Measurements from ENCODE around the gene RABEP2.

DNA sequence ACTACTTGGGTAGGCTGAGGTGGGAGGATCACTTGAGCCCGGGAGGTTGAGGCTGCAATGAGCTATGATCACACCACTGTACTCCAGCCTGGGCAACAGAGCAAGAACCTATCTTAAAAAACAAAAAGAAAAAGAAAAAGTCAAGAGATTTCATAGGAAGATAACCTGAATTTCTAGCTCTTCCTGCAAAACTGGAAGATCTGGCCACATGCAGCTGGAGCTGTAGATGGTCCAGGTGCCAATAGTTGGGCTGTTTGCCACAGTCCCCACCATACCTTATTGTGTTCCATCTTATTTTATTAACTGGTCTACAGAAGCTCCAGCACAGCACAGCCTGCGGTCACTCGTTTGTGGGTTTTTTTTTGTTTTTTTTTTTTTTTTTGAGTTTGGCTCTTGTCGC lies 31.7 kb downstream of the RABEP2 start:
- TF ChIP-seq, protein P1, sequence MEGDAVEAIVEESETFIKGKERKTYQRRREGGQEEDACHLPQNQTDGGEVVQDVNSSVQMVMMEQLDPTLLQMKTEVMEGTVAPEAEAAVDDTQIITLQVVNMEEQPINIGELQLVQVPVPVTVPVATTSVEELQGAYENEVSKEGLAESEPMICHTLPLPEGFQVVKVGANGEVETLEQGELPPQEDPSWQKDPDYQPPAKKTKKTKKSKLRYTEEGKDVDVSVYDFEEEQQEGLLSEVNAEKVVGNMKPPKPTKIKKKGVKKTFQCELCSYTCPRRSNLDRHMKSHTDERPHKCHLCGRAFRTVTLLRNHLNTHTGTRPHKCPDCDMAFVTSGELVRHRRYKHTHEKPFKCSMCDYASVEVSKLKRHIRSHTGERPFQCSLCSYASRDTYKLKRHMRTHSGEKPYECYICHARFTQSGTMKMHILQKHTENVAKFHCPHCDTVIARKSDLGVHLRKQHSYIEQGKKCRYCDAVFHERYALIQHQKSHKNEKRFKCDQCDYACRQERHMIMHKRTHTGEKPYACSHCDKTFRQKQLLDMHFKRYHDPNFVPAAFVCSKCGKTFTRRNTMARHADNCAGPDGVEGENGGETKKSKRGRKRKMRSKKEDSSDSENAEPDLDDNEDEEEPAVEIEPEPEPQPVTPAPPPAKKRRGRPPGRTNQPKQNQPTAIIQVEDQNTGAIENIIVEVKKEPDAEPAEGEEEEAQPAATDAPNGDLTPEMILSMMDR (optimal IDR thresholded peaks at IDR 0.05 in 1 of 3, IDR thresholded peaks at IDR 0.05 in 1 of 3, conservative IDR thresholded peaks at IDR 0.05 in 1 of 3; ENCODE audit: extremely low read depth in 1 of 3, insufficient read depth in 2 of 3, low read length in 3 of 3), result no peak
- no peak for TF ChIP-seq EZH2 (IDR thresholded peaks at IDR 0.05; ENCODE audit: low read length)
